Mucosa of descending colon (tissue), 3 donors: Measurements from ENCODE around the gene CCSER1. TPM values are rescaled to one million over a fixed set of nuclear protein-coding genes. Genes with fewer than 3 reads are reported as not detected.
"Not testable (repeated sequence)": the region's sequence is repeated elsewhere in the genome, so short reads cannot be mapped to it uniquely, and the experiment has no call there.

Experiments used
- ATAC-seq: fragments of 200-7000 bp; cut with Tn5 transposase; one replicate; pipeline ENCODE4 v1.9.1; 2020; ENCODE audit warnings: mild to moderate bottlenecking, moderate library complexity
- DNase-seq, 3 donors: peaks; one replicate each; pipeline ENCODE4 v3.0.0-alpha.2; 2020
- H3K36me3 ChIP-seq: fragments of 200-600 bp; one replicate; pipeline ENCODE4 v1.8.0; 2021; ENCODE audit warnings: low read depth, mild to moderate bottlenecking
- H3K4me1 ChIP-seq: fragments of 200-600 bp; one replicate; pipeline ENCODE4 v1.8.0; 2021; ENCODE audit warnings: low read depth, mild to moderate bottlenecking
- H3K4me3 ChIP-seq: fragments of 200-600 bp; one replicate; pipeline ENCODE4 v1.8.0; 2021; ENCODE audit warnings: mild to moderate bottlenecking
- H3K9me3 ChIP-seq: fragments of 200-600 bp; one replicate; pipeline ENCODE4 v1.8.0; 2021; ENCODE audit warnings: mild to moderate bottlenecking
- CTCF ChIP-seq: fragments of 200-600 bp; IDR thresholded peaks from one replicate; pipeline ENCODE4 v1.8.0; 2022; ENCODE audit warnings: antibody characterized with exemption, mild to moderate bottlenecking
- intact Hi-C, 2 donors: fragments of 100-400 bp; cut with DNase I in 1 of 2; cut with micrococcal nuclease in 1 of 2; formaldehyde crosslinking; loops; one replicate each; pipeline versions ENCODE4 v1.11.0 to v1.11.1; 2022; cut with DNase I, micrococcal nuclease
- total RNA-seq, 3 donors: library from RNA; stranded (reverse); fragmentation: NEBNext Ultra II Directional in 2 of 3; extraction: Animal tissue kit (Norgen Biotek cat#: 25700) in 2 of 3; gene quantifications; one replicate each; pipeline versions ENCODE4 v1.2.1 to v1.2.4, GENCODE V29; 2021 to 2023
- donor health status: DM: no; HTN: no; CAD: no; lungs with moderate emphysema.
- donor health status: DM: no; HTN: no; CAD: no.
- donor health status: DM: no; HTN: yes; CAD: no.

The CCSER1 gene
- total RNA-seq, 3 donors from 2014 or later: 11.1 to 32.4 (median 13.3) TPM

- Histone ChIP-seq H3K4me3 (no peak overlapping the region), H3K9me3 (no peaks in the 10 kb centered on the region), H3K4me1 (no peaks in the 10 kb centered on the region), H3K36me3 (no peaks in the 10 kb centered on the region)
- DNase-seq (no peak), ATAC-seq (no peak)
- intact Hi-C loops: no loop called here
- TF ChIP-seq CTCF: no peak
Observed at GRCh38 chr4:91621446-91621845, 1494.3 kb downstream of the CCSER1 start.

GRCh38 chr4:91622925-91623602 lies 1495.9 kb downstream of the CCSER1 start:
- Histone ChIP-seq H3K4me1 (no peaks in the 10 kb centered on the region), H3K9me3 (no peaks in the 10 kb centered on the region), H3K36me3 (no peaks in the 10 kb centered on the region), H3K4me3 (no peak overlapping the region)
- intact Hi-C loops: no loop called here
- ATAC-seq (no peak), DNase-seq (no peak)
- TF ChIP-seq CTCF: no peak

- H3K4me1 ChIP-seq, ATAC-seq, intact Hi-C loops, H3K9me3 ChIP-seq, H3K4me3 ChIP-seq, H3K36me3 ChIP-seq, DNase-seq: not testable (repeated sequence)
Observed at GRCh38 chr4:91623603-91623967, 1496.4 kb downstream of the CCSER1 start.

GRCh38 chr4:91630054-91630453 lies 1502.9 kb downstream of the CCSER1 start:
- no peak for TF ChIP-seq CTCF
- no peak for ATAC-seq
- intact Hi-C loops: no loop called here
- Histone ChIP-seq H3K36me3 (no peaks in the 10 kb centered on the region), H3K9me3 (no peaks in the 10 kb centered on the region), H3K4me3 (no peak overlapping the region), H3K4me1 (no peaks in the 10 kb centered on the region)
- no peak for DNase-seq

GRCh38 chr4:91630764-91631163 lies 1503.6 kb downstream of the CCSER1 start:
- ATAC-seq: no peak
- no peak overlapping the region for H3K4me3 ChIP-seq
- no peaks in the 10 kb centered on the region for H3K9me3 ChIP-seq
- H3K36me3 ChIP-seq: no peaks in the 10 kb centered on the region
- no peak for TF ChIP-seq CTCF
- H3K4me1 ChIP-seq: no peaks in the 10 kb centered on the region
- intact Hi-C loops: no loop called here
- no peak for DNase-seq

GRCh38 chr4:91631335-91631734 lies 1504.1 kb downstream of the CCSER1 start:
- ATAC-seq (no peak), DNase-seq (no peak)
- intact Hi-C loops: no loop called here
- Histone ChIP-seq H3K4me1 (no peaks in the 10 kb centered on the region), H3K36me3 (no peaks in the 10 kb centered on the region), H3K9me3 (no peaks in the 10 kb centered on the region), H3K4me3 (no peak overlapping the region)
- TF ChIP-seq CTCF: no peak
